IMR-90 (cell line): ENCODE results near the gene HECW1. TPM values are rescaled to one million over a fixed set of nuclear protein-coding genes. Genes with fewer than 3 reads are reported as not detected.

Experiments
- ATAC-seq: fragments of 200-7000 bp; cut with Tn5 transposase; 2 replicates; pipeline ENCODE4 v1.9.1; 2020; ENCODE audit warnings: low read depth, mild to moderate bottlenecking, moderate library complexity
- BruUV-seq: library from RNA; stranded (reverse); fragments of 400-500 nt; replicated peaks from 2 replicates; lab custom pipeline; 2021; lab: Mats Ljungman, UMichigan
- CTCF ChIA-PET: fragments of 300-600 bp; formaldehyde crosslinking; extraction: SDS; loops from one replicate; lab custom pipeline; 2021; ENCODE audit warnings: antibody characterized with exemption; lab: Yijun Ruan, JAX
- POLR2A ChIA-PET: fragments of 300-600 bp; sonication (Branson Sonifier 250); formaldehyde crosslinking; loops from one replicate; lab custom pipeline; 2022; ENCODE audit warnings: antibody characterized with exemption; ENCODE audit not compliant: unreplicated experiment; lab: Charles Lee
- DNase-seq: peaks from one replicate; pipeline ENCODE4 v3.0.0; 2013
- H2AFZ ChIP-seq: replicated peaks from 2 replicates; pipeline ENCODE3; 2013; ENCODE audit warnings: low read length, mild to moderate bottlenecking; ENCODE audit not compliant: poor library complexity
- H2AK5ac ChIP-seq: 2 replicates; pipeline ENCODE4 v1.6.1; 2013; ENCODE audit warnings: low read depth, low read length, inconsistent platforms
- H2AK9ac ChIP-seq: replicated peaks from 2 replicates; pipeline ENCODE3; 2013; ENCODE audit warnings: mild to moderate bottlenecking, low read depth, low read length, moderate library complexity; ENCODE audit not compliant: poor library complexity
- H2BK120ac ChIP-seq: 2 replicates; pipeline ENCODE4 v1.6.1; 2013; ENCODE audit warnings: low read depth, low read length, inconsistent platforms
- H2BK15ac ChIP-seq: 3 replicates; pipeline ENCODE4 v1.6.1; 2013; ENCODE audit warnings: low read depth, low read length, inconsistent platforms
- H2BK20ac ChIP-seq: 2 replicates; pipeline ENCODE4 v1.6.1; 2013; ENCODE audit warnings: low read depth, mild to moderate bottlenecking, inconsistent platforms, low read length, moderate library complexity
- H2BK5ac ChIP-seq: 2 replicates; pipeline ENCODE4 v1.6.1; 2013; ENCODE audit warnings: mild to moderate bottlenecking, low read depth, low read length, inconsistent platforms; ENCODE audit not compliant: poor library complexity, severe bottlenecking
- H3K14ac ChIP-seq: replicated peaks from 2 replicates; pipeline ENCODE4 v1.6.1; 2013; ENCODE audit warnings: low read depth, low read length, inconsistent platforms
- H3K18ac ChIP-seq: 2 replicates; pipeline ENCODE4 v1.6.1; 2013; ENCODE audit warnings: low read depth, low read length, control low read depth
- H3K23ac ChIP-seq: 2 replicates; pipeline ENCODE4 v1.6.1; 2013; ENCODE audit warnings: low read depth, low read length, inconsistent platforms
- H3K27ac ChIP-seq: 2 replicates; pipeline ENCODE4 v1.5.1; 2013; ENCODE audit warnings: mild to moderate bottlenecking, control low read depth, low read length; ENCODE audit not compliant: insufficient read depth
- H3K27me3 ChIP-seq: 2 replicates; pipeline ENCODE4 v1.6.1; 2013; ENCODE audit warnings: low read length; ENCODE audit not compliant: control insufficient read depth, insufficient read depth
- H3K36me3 ChIP-seq: 2 replicates; pipeline ENCODE4 v1.6.1; 2013; ENCODE audit warnings: low read length, mixed read lengths; ENCODE audit not compliant: control insufficient read depth, insufficient read depth
- H3K4ac ChIP-seq: 2 replicates; pipeline ENCODE4 v1.6.1; 2013; ENCODE audit warnings: low read depth, low read length, inconsistent platforms
- H3K4me1 ChIP-seq: 2 replicates; pipeline ENCODE4 v1.6.1; 2013; ENCODE audit warnings: low read length, mixed read lengths; ENCODE audit not compliant: control insufficient read depth, insufficient read depth
- H3K4me2 ChIP-seq: 2 replicates; pipeline ENCODE4 v1.6.1; 2013; ENCODE audit warnings: low read depth, mild to moderate bottlenecking, control low read depth, low read length, moderate library complexity
- H3K4me3 ChIP-seq: 2 replicates; pipeline ENCODE4 v1.5.1; 2013; ENCODE audit warnings: low read depth, mild to moderate bottlenecking, control low read depth, low read length, moderate library complexity; ENCODE audit not compliant: insufficient read depth
- H3K56ac ChIP-seq: 2 replicates; pipeline ENCODE4 v1.6.1; 2013; ENCODE audit warnings: low read length, inconsistent platforms; ENCODE audit not compliant: insufficient read depth; ENCODE audit errors: extremely low read depth
- H3K79me1 ChIP-seq, 2 experiments: 2 replicates each; pipeline ENCODE4 v1.6.1; 2013; ENCODE audit warnings: low read length in 2 of 2, inconsistent platforms in 1 of 2, low read depth in 1 of 2
- H3K9ac ChIP-seq: 2 replicates; pipeline ENCODE4 v1.6.1; 2013; ENCODE audit warnings: low read depth, low read length, control low read depth
- H3K9me1 ChIP-seq: 2 replicates; pipeline ENCODE4 v1.6.1; 2013; ENCODE audit warnings: low read length, inconsistent platforms; ENCODE audit not compliant: insufficient read depth
- H3K9me3 ChIP-seq: 2 replicates; pipeline ENCODE4 v1.6.1; 2013; ENCODE audit warnings: low read length; ENCODE audit not compliant: control insufficient read depth, insufficient read depth
- H4K20me1 ChIP-seq: 2 replicates; pipeline ENCODE4 v1.6.1; 2013; ENCODE audit warnings: low read length, inconsistent platforms; ENCODE audit not compliant: insufficient read depth
- H4K5ac ChIP-seq: 2 replicates; pipeline ENCODE4 v1.6.1; 2013; ENCODE audit warnings: mild to moderate bottlenecking, low read depth, low read length, control low read depth
- H4K8ac ChIP-seq, 2 experiments: 2 replicates each; pipeline ENCODE4 v1.6.1; 2013; ENCODE audit warnings: low read depth in 2 of 2, low read length in 2 of 2, control low read depth in 1 of 2, inconsistent platforms in 1 of 2
- H4K91ac ChIP-seq: 2 replicates; pipeline ENCODE4 v1.6.1; 2013; ENCODE audit warnings: low read depth, low read length, inconsistent platforms; ENCODE audit not compliant: insufficient read depth
- BHLHE40 ChIP-seq: fragments of 150-350 bp; IDR thresholded peaks from 2 replicates; pipeline ENCODE4 v1.6.1; 2016; ENCODE audit warnings: mild to moderate bottlenecking, low read depth, low read length
- CEBPB ChIP-seq: IDR thresholded peaks from 2 replicates; pipeline ENCODE4 v1.6.1; 2012; ENCODE audit warnings: low read depth, low read length, improper control_type of control experiment
- CHD1 ChIP-seq: IDR thresholded peaks from 2 replicates; pipeline ENCODE4 v1.6.1; 2012; ENCODE audit warnings: low read depth, low read length, improper control_type of control experiment
- FOS ChIP-seq: fragments of 150-350 bp; IDR thresholded peaks from 2 replicates; pipeline ENCODE4 v1.6.1; 2016; ENCODE audit warnings: low read depth, low read length
- MAFK ChIP-seq: IDR thresholded peaks from 2 replicates; pipeline ENCODE4 v1.6.1; 2012; ENCODE audit warnings: low read depth, low read length, improper control_type of control experiment
- RCOR1 ChIP-seq: IDR thresholded peaks from 2 replicates; pipeline ENCODE4 v1.6.1; 2012; ENCODE audit warnings: mild to moderate bottlenecking, low read length, improper control_type of control experiment; ENCODE audit not compliant: insufficient replicate concordance
- RFX5 ChIP-seq: IDR thresholded peaks from 2 replicates; pipeline ENCODE4 v1.8.0; 2012; ENCODE audit warnings: low read depth, mild to moderate bottlenecking, low read length, moderate library complexity
- SMC3 ChIP-seq: fragments of 150-350 bp; IDR thresholded peaks from 2 replicates; pipeline ENCODE4 v1.6.1; 2016; ENCODE audit warnings: low read depth, mild to moderate bottlenecking, antibody characterized with exemption, low read length, moderate library complexity
- WGBS, 2 experiments: methylation state at CpG; one replicate each; pipeline versions ENCODE4 v1.1.5 to v1.1.7; 2013; ENCODE audit warnings: missing lambda C conversion rate in 2 of 2; ENCODE audit not compliant: insufficient read length in 1 of 2; ENCODE audit errors: extremely low coverage in 2 of 2; 5-methylcytosine and 5-hydroxymethylcytosine counted together
- dilution Hi-C: fragments of 300-500 bp; cut with HindIII; formaldehyde crosslinking; loops from one replicate; pipeline ENCODE4 v1.14.3; 2018; ENCODE audit warnings: low sequenced_read_pairs; ENCODE audit not compliant: unreplicated experiment
- in situ Hi-C: fragments of 300-500 bp; cut with MboI; formaldehyde crosslinking; loops from 3 replicates; pipeline ENCODE4 v1.14.3; 2019; ENCODE audit warnings: low sequenced_read_pairs, inconsistent platforms, mixed read lengths
- intact Hi-C: fragments of 100-400 bp; cut with micrococcal nuclease; formaldehyde crosslinking; loops from 2 replicates; pipeline ENCODE4 v1.10.0; 2022
- polyA plus RNA-seq, 3 experiments: library from polyadenylated mRNA; depleted of rRNA; stranded (reverse); fragments of >200 nt; gene quantifications; 2 replicates each; pipeline ENCODE4 v1.2.3, GENCODE V29; 2012; ENCODE audit warnings: low replicate concordance in 1 of 3
- total RNA-seq: library from RNA; depleted of rRNA; stranded (reverse); fragments of >200 nt; gene quantifications from 2 replicates; pipeline ENCODE4 v1.2.3, GENCODE V29; 2012
- TF ChIP-seq, protein P1 (sequence below): conservative IDR thresholded peaks from 2 replicates; pipeline ENCODE4 v1.5.1; 2012; ENCODE audit warnings: mild to moderate bottlenecking, low read depth, low read length, improper control_type of control experiment

Gene HECW1
- total and polyA plus RNA-seq, 2 of the 4 experiments (the other 2 are of a cell fraction) = 0.56 to 1.3 TPM

DNA sequence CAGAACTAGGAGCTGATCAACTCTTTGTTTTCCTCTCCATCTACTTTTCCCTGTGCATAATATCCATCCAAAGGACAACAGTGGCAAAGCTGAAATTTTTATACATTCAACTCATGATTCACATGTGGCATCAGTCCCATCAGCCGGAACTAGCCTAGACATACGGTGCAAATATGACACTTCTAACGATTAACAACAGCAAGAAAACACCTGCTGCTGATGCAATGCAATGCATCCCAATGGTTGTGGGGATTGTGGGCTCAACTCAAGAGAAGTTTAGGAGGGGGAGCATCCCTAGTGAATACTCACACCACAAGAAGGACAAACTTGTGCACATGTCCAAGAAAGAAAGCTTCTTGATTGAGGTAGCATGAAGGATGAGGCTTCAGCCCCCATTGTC is 449.9 kb downstream of the HECW1 start:
- Histone ChIP-seq H3K27me3 (peaks cover 8% of the 10 kb centered on the region), H3K23ac (no peak overlapping the region), H3K36me3 (no peaks in the 10 kb centered on the region), H2AK9ac (no peak overlapping the region), H2BK5ac (no peak overlapping the region), H4K5ac (no peak overlapping the region), H3K4me1 (peaks cover 2% of the 10 kb centered on the region; the same call in 1 of the 2 replicates), H3K9ac (no peak overlapping the region), H3K14ac (no peak overlapping the region), H2AFZ (no peak overlapping the region), H2BK15ac (no peak overlapping the region), H4K91ac (no peak overlapping the region), H3K79me1 (no peaks in the 10 kb centered on the region), H2AK5ac (no peak overlapping the region), H3K4me3 (no peak overlapping the region), H3K27ac (no peak overlapping the region), H3K4me2 (no peak overlapping the region), H3K9me1 (no peaks in the 10 kb centered on the region), H2BK120ac (no peak overlapping the region), H3K56ac (no peak overlapping the region), H4K20me1 (no peaks in the 10 kb centered on the region), H3K4ac (no peak overlapping the region), H3K9me3 (no peaks in the 10 kb centered on the region), H4K8ac (no peak overlapping the region), H2BK20ac (no peak overlapping the region), H3K18ac (no peak overlapping the region)
- ATAC-seq (no peak), DNase-seq (no peak)
- in situ Hi-C loops (no loop called here), intact Hi-C loops (no loop called here), dilution Hi-C loops (no loop called here)
- no peak for TF ChIP-seq CHD1
- TF ChIP-seq RFX5 = no peak
- TF ChIP-seq, protein P1, sequence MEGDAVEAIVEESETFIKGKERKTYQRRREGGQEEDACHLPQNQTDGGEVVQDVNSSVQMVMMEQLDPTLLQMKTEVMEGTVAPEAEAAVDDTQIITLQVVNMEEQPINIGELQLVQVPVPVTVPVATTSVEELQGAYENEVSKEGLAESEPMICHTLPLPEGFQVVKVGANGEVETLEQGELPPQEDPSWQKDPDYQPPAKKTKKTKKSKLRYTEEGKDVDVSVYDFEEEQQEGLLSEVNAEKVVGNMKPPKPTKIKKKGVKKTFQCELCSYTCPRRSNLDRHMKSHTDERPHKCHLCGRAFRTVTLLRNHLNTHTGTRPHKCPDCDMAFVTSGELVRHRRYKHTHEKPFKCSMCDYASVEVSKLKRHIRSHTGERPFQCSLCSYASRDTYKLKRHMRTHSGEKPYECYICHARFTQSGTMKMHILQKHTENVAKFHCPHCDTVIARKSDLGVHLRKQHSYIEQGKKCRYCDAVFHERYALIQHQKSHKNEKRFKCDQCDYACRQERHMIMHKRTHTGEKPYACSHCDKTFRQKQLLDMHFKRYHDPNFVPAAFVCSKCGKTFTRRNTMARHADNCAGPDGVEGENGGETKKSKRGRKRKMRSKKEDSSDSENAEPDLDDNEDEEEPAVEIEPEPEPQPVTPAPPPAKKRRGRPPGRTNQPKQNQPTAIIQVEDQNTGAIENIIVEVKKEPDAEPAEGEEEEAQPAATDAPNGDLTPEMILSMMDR = no peak
- no peak for TF ChIP-seq BHLHE40
- TF ChIP-seq CEBPB = no peak
- no peak for TF ChIP-seq SMC3
- no peak for TF ChIP-seq RCOR1
- TF ChIP-seq MAFK = no peak
- TF ChIP-seq FOS = no peak
- ChIA-PET CTCF (interaction anchor here (0.8 kb wide), 1 partner anchor 20 kb away, joined by 3 read pairs; the partner anchor contains the start of gene STK17A), POLR2A (interaction anchor here (0.5 kb wide), 1 partner anchor 326 kb away, joined by 15 read pairs; no protein-coding TSS in a partner anchor)
- WGBS, 2 experiments = no CpG with 5 or more reads among the region's 3 CpGs
- no TSS peak for BruUV-seq
